HG03280 (cell line): ENCODE data around the gene HOMER1.

Experiments
- ATAC-seq: cut with Tn5 transposase; IDR thresholded peaks from one replicate; pipeline ENCODE4 v1.9.1; 2021; ENCODE audit warnings: mild to moderate bottlenecking, moderate library complexity; ENCODE audit not compliant: unreplicated experiment

Gene HOMER1

GRCh38 chr5:79333852-79334557 lies 179.9 kb downstream of the HOMER1 start:
- ATAC-seq, result no peak

GRCh38 chr5:79330071-79330470 lies 183.9 kb downstream of the HOMER1 start:
- ATAC-seq, result no peak

GRCh38 chr5:79329453-79329852 lies 184.5 kb downstream of the HOMER1 start:
- ATAC-seq, result no peak
